H9 (cell line): ENCODE measurements around the gene FHL2. TPM values are rescaled to one million over a fixed set of nuclear protein-coding genes. Genes with fewer than 3 reads are reported as not detected.

Experiments
- DNase-seq: peaks from one replicate; pipeline ENCODE4 v3.0.0-alpha.2; 2017
- H2AFZ ChIP-seq: one replicate; pipeline ENCODE4 v1.6.1; 2013; ENCODE audit warnings: mild to moderate bottlenecking, low read length, control low read depth, moderate library complexity
- H2AK5ac ChIP-seq: 2 replicates; pipeline ENCODE4 v1.6.1; 2013; ENCODE audit warnings: low read length, control low read depth, mixed read lengths; ENCODE audit not compliant: insufficient read length
- H2BK120ac ChIP-seq: one replicate; pipeline ENCODE4 v1.6.1; 2013; ENCODE audit warnings: low read depth, mild to moderate bottlenecking, low read length, control low read depth, inconsistent platforms; ENCODE audit not compliant: poor library complexity, severe bottlenecking
- H2BK12ac ChIP-seq: 2 replicates; pipeline ENCODE4 v1.6.1; 2013; ENCODE audit warnings: low read length, control low read depth, mixed read lengths, low read depth; ENCODE audit not compliant: insufficient read length
- H2BK15ac ChIP-seq: 2 replicates; pipeline ENCODE4 v1.6.1; 2013; ENCODE audit warnings: low read depth, low read length, control low read depth
- H2BK20ac ChIP-seq: one replicate; pipeline ENCODE4 v1.6.1; 2013; ENCODE audit warnings: low read depth, mild to moderate bottlenecking, low read length, control low read depth, inconsistent platforms; ENCODE audit not compliant: poor library complexity, severe bottlenecking
- H2BK5ac ChIP-seq: 2 replicates; pipeline ENCODE4 v1.6.1; 2013; ENCODE audit warnings: low read length, control low read depth, mixed read lengths; ENCODE audit not compliant: insufficient read length
- H3K14ac ChIP-seq: 2 replicates; pipeline ENCODE4 v1.6.1; 2013; ENCODE audit warnings: low read length, control low read depth; ENCODE audit not compliant: insufficient read depth
- H3K18ac ChIP-seq: 2 replicates; pipeline ENCODE4 v1.6.1; 2013; ENCODE audit warnings: low read depth, mild to moderate bottlenecking, mixed read lengths, low read length, control low read depth; ENCODE audit not compliant: insufficient read length
- H3K23ac ChIP-seq: 2 replicates; pipeline ENCODE4 v1.6.1; 2013; ENCODE audit warnings: low read length, control low read depth, mixed read lengths, low read depth; ENCODE audit not compliant: insufficient read length
- H3K23me2 ChIP-seq: 2 replicates; pipeline ENCODE4 v1.6.1; 2013; ENCODE audit warnings: low read depth, mild to moderate bottlenecking, mixed read lengths, low read length, control low read depth; ENCODE audit not compliant: insufficient read length, poor library complexity, severe bottlenecking
- H3K27ac ChIP-seq: 2 replicates; pipeline ENCODE4 v1.5.1; 2013; ENCODE audit warnings: low read length, control low read depth, mixed read lengths, low read depth; ENCODE audit not compliant: insufficient read length
- H3K27me3 ChIP-seq: 2 replicates; pipeline ENCODE4 v1.6.1; 2013; ENCODE audit warnings: low read length, control low read depth, inconsistent platforms; ENCODE audit not compliant: insufficient read depth
- H3K4ac ChIP-seq: 2 replicates; pipeline ENCODE4 v1.6.1; 2013; ENCODE audit warnings: low read depth, mild to moderate bottlenecking, control low read depth, inconsistent platforms, low read length, moderate library complexity
- H3K4me1 ChIP-seq: 2 replicates; pipeline ENCODE4 v1.6.1; 2013; ENCODE audit warnings: low read length, control low read depth, inconsistent platforms; ENCODE audit not compliant: insufficient read depth
- H3K4me2 ChIP-seq: 2 replicates; pipeline ENCODE4 v1.6.1; 2013; ENCODE audit warnings: low read length, control low read depth, mixed read lengths; ENCODE audit not compliant: insufficient read length, insufficient read depth
- H3K56ac ChIP-seq: 2 replicates; pipeline ENCODE4 v1.6.1; 2013; ENCODE audit warnings: low read depth, mild to moderate bottlenecking, mixed read lengths, low read length, control low read depth; ENCODE audit not compliant: insufficient read length
- H3K79me1 ChIP-seq: 2 replicates; pipeline ENCODE4 v1.6.1; 2013; ENCODE audit warnings: low read depth, mild to moderate bottlenecking, moderate library complexity, low read length, control low read depth, inconsistent platforms; ENCODE audit not compliant: insufficient read depth, poor library complexity, severe bottlenecking
- H3K79me2 ChIP-seq: 2 replicates; pipeline ENCODE4 v1.6.1; 2013; ENCODE audit warnings: low read length, control low read depth, inconsistent platforms; ENCODE audit not compliant: insufficient read depth
- H3K9ac ChIP-seq: 2 replicates; pipeline ENCODE4 v1.6.1; 2013; ENCODE audit warnings: low read length, control low read depth, mixed read lengths; ENCODE audit not compliant: insufficient read length; ENCODE audit errors: extremely low read depth
- H3K9me3 ChIP-seq: one replicate; pipeline ENCODE4 v1.6.1; 2013; ENCODE audit warnings: low read depth, low read length, inconsistent platforms; ENCODE audit not compliant: control insufficient read depth
- H3T11ph ChIP-seq: one replicate; pipeline ENCODE4 v1.6.1; 2013; ENCODE audit warnings: mild to moderate bottlenecking, low read length, control low read depth, inconsistent platforms
- H4K20me1 ChIP-seq: one replicate; pipeline ENCODE4 v1.6.1; 2013; ENCODE audit not compliant: control insufficient read depth, insufficient read length, insufficient read depth
- H4K5ac ChIP-seq: 2 replicates; pipeline ENCODE4 v1.6.1; 2013; ENCODE audit warnings: low read depth, mild to moderate bottlenecking, mixed read lengths, low read length, control low read depth; ENCODE audit not compliant: insufficient read length
- H4K8ac ChIP-seq: replicated peaks from 2 replicates; pipeline ENCODE4 v1.6.1; 2013; ENCODE audit warnings: low read length, control low read depth, mixed read lengths, low read depth; ENCODE audit not compliant: insufficient read length
- H4K91ac ChIP-seq: 2 replicates; pipeline ENCODE4 v1.6.1; 2013; ENCODE audit warnings: low read depth, mild to moderate bottlenecking, moderate library complexity, mixed read lengths, low read length, control low read depth; ENCODE audit not compliant: insufficient read length
- H3K27ac Mint-ChIP-seq, 3 experiments: 2 replicates in 2 of 3; 3 replicates in 1 of 3; pipeline ENCODE4 v1.8.0; 2020 to 2021; ENCODE audit warnings: mixed read lengths in 3 of 3, mild to moderate bottlenecking in 1 of 3, moderate library complexity in 1 of 3
- H3K27me3 Mint-ChIP-seq: 2 replicates; pipeline ENCODE4 v1.8.0; 2021; ENCODE audit warnings: low read depth, mild to moderate bottlenecking, moderate library complexity, mixed read lengths
- H3K36me3 Mint-ChIP-seq, 3 experiments: 2 replicates in 2 of 3; 3 replicates in 1 of 3; pipeline ENCODE4 v1.8.0; 2020 to 2021; ENCODE audit warnings: low read depth in 3 of 3, mixed read lengths in 3 of 3; ENCODE audit not compliant: insufficient read depth in 1 of 3
- H3K4me1 Mint-ChIP-seq, 2 experiments: 2 replicates each; pipeline ENCODE4 v1.8.0; 2020; ENCODE audit warnings: mixed read lengths in 2 of 2
- H3K4me3 Mint-ChIP-seq, 2 experiments: 2 replicates in 1 of 2; 3 replicates in 1 of 2; pipeline ENCODE4 v1.8.0; 2020 to 2021; ENCODE audit warnings: mild to moderate bottlenecking in 2 of 2, mixed read lengths in 2 of 2, moderate library complexity in 1 of 2
- H3K9me3 Mint-ChIP-seq, 2 experiments: 2 replicates in 1 of 2; 3 replicates in 1 of 2; pipeline ENCODE4 v1.8.0; 2020; ENCODE audit warnings: mild to moderate bottlenecking in 2 of 2, mixed read lengths in 2 of 2, moderate library complexity in 1 of 2
- WGBS: extraction: QIAGEN DNeasy Blood & Tissue Kit; methylation state at CpG from one replicate; pipeline ENCODE4 v1.1.7; 2013; ENCODE audit warnings: missing lambda C conversion rate, low lambda C conversion rate, mixed read lengths; ENCODE audit not compliant: insufficient read length; ENCODE audit errors: extremely low coverage; 5-methylcytosine and 5-hydroxymethylcytosine counted together
- total RNA-seq: library from RNA; stranded (reverse); gene quantifications from 2 replicates; pipeline ENCODE4 v1.2.1, GENCODE V29; 2021
- TF ChIP-seq, protein P1 (sequence below): fragments of 200-600 bp; sonication (generic); conservative IDR thresholded peaks from 3 replicates; pipeline ENCODE4 v1.8.0; 2021; ENCODE audit warnings: antibody characterized with exemption, mild to moderate bottlenecking

The FHL2 gene
- total RNA-seq, 1 experiment from 2014 or later = 34.9 TPM

DNA sequence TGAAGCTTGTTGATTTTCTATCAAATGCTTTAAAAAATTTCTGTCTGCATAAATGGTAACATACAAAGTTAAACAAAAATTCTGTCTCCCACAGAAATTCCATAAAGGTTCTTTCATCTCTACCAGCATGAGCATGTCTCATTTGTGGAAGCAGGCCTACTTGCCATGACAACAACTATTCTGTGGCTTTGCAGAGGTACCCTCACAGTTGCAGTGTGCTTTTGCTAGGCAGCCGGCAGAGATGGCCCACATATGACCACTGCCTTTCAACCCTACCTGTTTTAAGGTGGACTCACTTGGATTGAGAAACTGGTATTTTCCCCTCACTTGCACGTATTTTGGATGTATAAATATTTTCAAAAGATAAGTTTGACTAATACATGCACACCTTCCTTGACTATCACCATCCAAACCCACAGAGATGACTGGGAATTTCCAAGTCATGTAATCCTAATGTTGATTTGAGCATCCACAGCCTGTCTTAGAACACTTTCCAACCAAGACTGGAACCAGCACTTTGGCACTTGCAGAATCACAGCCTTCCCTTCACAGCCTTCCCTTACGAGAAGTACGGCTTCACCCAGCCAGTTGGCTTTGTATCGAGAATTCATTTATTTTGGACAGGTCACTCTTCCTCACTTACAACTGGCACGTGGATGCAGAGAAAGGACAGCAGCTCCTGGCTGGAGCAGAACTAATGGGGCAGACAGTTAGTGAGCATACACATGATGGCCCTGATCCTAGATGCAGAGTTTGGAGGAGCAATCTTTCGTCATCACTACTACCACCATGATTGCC, 9.3 kb upstream of the FHL2 start:
- H4K8ac ChIP-seq = no peak overlapping the region
- DNase-seq = no peak
- no peak overlapping the region for H3K56ac ChIP-seq
- no peaks in the 10 kb centered on the region for H3K79me1 ChIP-seq
- Mint-ChIP-seq H3K27ac (no peak overlapping the region), H3K4me1 (peaks cover 15 to 19% of the 10 kb centered on the region in 2 experiments), H3K27me3 (peaks cover 13% of the 10 kb centered on the region), H3K4me3 (no peak overlapping the region), H3K36me3 (no peaks in the 10 kb centered on the region), H3K9me3 (no peaks in the 10 kb centered on the region)
- no peak overlapping the region for H4K91ac ChIP-seq
- no peak overlapping the region for H3K14ac ChIP-seq
- WGBS = no CpG with 5 or more reads among the region's 7 CpGs
- no peak overlapping the region for H3K9ac ChIP-seq
- H3K23me2 ChIP-seq = no peaks in the 10 kb centered on the region
- no peak overlapping the region for H3T11ph ChIP-seq
- H3K4ac ChIP-seq = no peak overlapping the region
- H3K18ac ChIP-seq = no peak overlapping the region
- H3K27ac ChIP-seq = no peak overlapping the region
- H4K20me1 ChIP-seq = no peaks in the 10 kb centered on the region
- no peak overlapping the region for H2BK120ac ChIP-seq
- no peak overlapping the region for H4K5ac ChIP-seq
- no peaks in the 10 kb centered on the region for H3K27me3 ChIP-seq
- H3K79me2 ChIP-seq = no peaks in the 10 kb centered on the region
- no peak overlapping the region for H3K23ac ChIP-seq
- no peak overlapping the region for H2BK15ac ChIP-seq
- no peak overlapping the region for H2BK5ac ChIP-seq
- H2BK20ac ChIP-seq = no peak overlapping the region
- TF ChIP-seq, protein P1, sequence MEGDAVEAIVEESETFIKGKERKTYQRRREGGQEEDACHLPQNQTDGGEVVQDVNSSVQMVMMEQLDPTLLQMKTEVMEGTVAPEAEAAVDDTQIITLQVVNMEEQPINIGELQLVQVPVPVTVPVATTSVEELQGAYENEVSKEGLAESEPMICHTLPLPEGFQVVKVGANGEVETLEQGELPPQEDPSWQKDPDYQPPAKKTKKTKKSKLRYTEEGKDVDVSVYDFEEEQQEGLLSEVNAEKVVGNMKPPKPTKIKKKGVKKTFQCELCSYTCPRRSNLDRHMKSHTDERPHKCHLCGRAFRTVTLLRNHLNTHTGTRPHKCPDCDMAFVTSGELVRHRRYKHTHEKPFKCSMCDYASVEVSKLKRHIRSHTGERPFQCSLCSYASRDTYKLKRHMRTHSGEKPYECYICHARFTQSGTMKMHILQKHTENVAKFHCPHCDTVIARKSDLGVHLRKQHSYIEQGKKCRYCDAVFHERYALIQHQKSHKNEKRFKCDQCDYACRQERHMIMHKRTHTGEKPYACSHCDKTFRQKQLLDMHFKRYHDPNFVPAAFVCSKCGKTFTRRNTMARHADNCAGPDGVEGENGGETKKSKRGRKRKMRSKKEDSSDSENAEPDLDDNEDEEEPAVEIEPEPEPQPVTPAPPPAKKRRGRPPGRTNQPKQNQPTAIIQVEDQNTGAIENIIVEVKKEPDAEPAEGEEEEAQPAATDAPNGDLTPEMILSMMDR = no peak
- no peaks in the 10 kb centered on the region for H3K9me3 ChIP-seq
- H3K4me2 ChIP-seq = no peak overlapping the region
- H2AFZ ChIP-seq = no peak overlapping the region
- H3K4me1 ChIP-seq = peaks cover 2% of the 10 kb centered on the region; the same call in 1 of the 2 replicates
- no peak overlapping the region for H2AK5ac ChIP-seq
- H2BK12ac ChIP-seq = no peak overlapping the region
